SJSA1 (cell line): ENCODE measurements around the gene CAPN12. TPM values are rescaled to one million over a fixed set of nuclear protein-coding genes. Genes with fewer than 3 reads are reported as not detected.

Experiments used
- DNase-seq, 2 experiments: peaks; one replicate each; pipeline ENCODE4 v3.0.0-alpha.2; 2015 to 2020; ENCODE audit warnings: low spot score in 2 of 2, low read depth in 1 of 2
- H3K27ac ChIP-seq: fragments of 250-450 bp; sonication (Bioruptor Pico); 2 replicates; pipeline ENCODE4 v1.5.1; 2020; ENCODE audit warnings: mild to moderate bottlenecking, moderate library complexity
- H3K27me3 ChIP-seq: fragments of 250-450 bp; sonication (Bioruptor Pico); replicated peaks from 2 replicates; pipeline ENCODE4 v1.5.1; 2020; ENCODE audit warnings: mild to moderate bottlenecking, moderate library complexity
- H3K36me3 ChIP-seq: fragments of 250-450 bp; sonication (Bioruptor Pico); 2 replicates; pipeline ENCODE4 v1.5.1; 2020; ENCODE audit warnings: mild to moderate bottlenecking
- H3K4me1 ChIP-seq: fragments of 250-450 bp; sonication (Bioruptor Pico); replicated peaks from 2 replicates; pipeline ENCODE4 v1.6.1; 2021; ENCODE audit warnings: mild to moderate bottlenecking
- H3K4me3 ChIP-seq: fragments of 250-450 bp; sonication (Bioruptor Pico); 2 replicates; pipeline ENCODE4 v1.5.1; 2020; ENCODE audit warnings: mild to moderate bottlenecking
- H3K9me3 ChIP-seq: fragments of 250-450 bp; sonication (Bioruptor Pico); replicated peaks from 2 replicates; pipeline ENCODE4 v1.5.1; 2020; ENCODE audit warnings: mild to moderate bottlenecking
- total RNA-seq: library from RNA; depleted of rRNA; stranded (reverse); fragments of >200 nt; shearing (Covaris generic); gene quantifications from 2 replicates; pipeline ENCODE4 v1.2.3, GENCODE V29; 2014

CAPN12 gene
- total RNA-seq, 1 experiment from 2014 or later, result not detected

- Histone ChIP-seq H3K9me3 (no peaks in the 10 kb centered on the region), H3K27ac (no peak overlapping the region), H3K27me3 (no peaks in the 10 kb centered on the region), H3K36me3 (peaks cover 100% of the 10 kb centered on the region), H3K4me1 (no peaks in the 10 kb centered on the region), H3K4me3 (no peak overlapping the region)
- no peak for DNase-seq
These were observed 22.8 kb downstream of the CAPN12 start for GRCh38 chr19:38721496-38721895.

- H3K9me3 ChIP-seq, result no peaks in the 10 kb centered on the region
- no peak overlapping the region for H3K4me3 ChIP-seq
- no peaks in the 10 kb centered on the region for H3K4me1 ChIP-seq
- peaks cover 100% of the 10 kb centered on the region for H3K36me3 ChIP-seq
- H3K27me3 ChIP-seq, result no peaks in the 10 kb centered on the region
- H3K27ac ChIP-seq, result no peak overlapping the region
- no peak for DNase-seq
These were observed 23.6 kb downstream of the CAPN12 start for GRCh38 chr19:38720559-38721236.

GRCh38 chr19:38719761-38720558 is 24.3 kb downstream of the CAPN12 start:
- no peaks in the 10 kb centered on the region for H3K9me3 ChIP-seq
- no peak for DNase-seq
- peaks cover 100% of the 10 kb centered on the region for H3K36me3 ChIP-seq
- no peak overlapping the region for H3K4me3 ChIP-seq
- no peak overlapping the region for H3K27ac ChIP-seq
- H3K27me3 ChIP-seq, result no peaks in the 10 kb centered on the region
- no peaks in the 10 kb centered on the region for H3K4me1 ChIP-seq

- Histone ChIP-seq H3K27ac (no peak overlapping the region), H3K4me3 (no peak overlapping the region), H3K36me3 (peaks cover 100% of the 10 kb centered on the region), H3K27me3 (no peaks in the 10 kb centered on the region), H3K9me3 (no peaks in the 10 kb centered on the region), H3K4me1 (no peaks in the 10 kb centered on the region)
- DNase-seq, result no peak
These were observed 25.3 kb downstream of the CAPN12 start for GRCh38 chr19:38718747-38719543.

GRCh38 chr19:38717855-38718254 is 26.4 kb downstream of the CAPN12 start:
- no peak overlapping the region for H3K27ac ChIP-seq
- DNase-seq, result no peak
- H3K9me3 ChIP-seq, result no peaks in the 10 kb centered on the region
- peaks cover 100% of the 10 kb centered on the region for H3K36me3 ChIP-seq
- H3K27me3 ChIP-seq, result no peaks in the 10 kb centered on the region
- H3K4me3 ChIP-seq, result no peak overlapping the region
- no peaks in the 10 kb centered on the region for H3K4me1 ChIP-seq

- H3K27me3 ChIP-seq, result no peaks in the 10 kb centered on the region
- no peak overlapping the region for H3K4me3 ChIP-seq
- peaks cover 100% of the 10 kb centered on the region for H3K36me3 ChIP-seq
- no peak overlapping the region for H3K27ac ChIP-seq
- no peak for DNase-seq
- H3K4me1 ChIP-seq, result peaks cover 2% of the 10 kb centered on the region
- H3K9me3 ChIP-seq, result no peaks in the 10 kb centered on the region
These were observed 27.2 kb downstream of the CAPN12 start for GRCh38 chr19:38717051-38717450.

GRCh38 chr19:38715555-38715954 is 28.7 kb downstream of the CAPN12 start:
- H3K4me1 ChIP-seq, result peaks cover 17% of the 10 kb centered on the region
- H3K4me3 ChIP-seq, result no peak overlapping the region
- no peak for DNase-seq
- no peaks in the 10 kb centered on the region for H3K27me3 ChIP-seq
- peaks cover 100% of the 10 kb centered on the region for H3K36me3 ChIP-seq
- no peaks in the 10 kb centered on the region for H3K9me3 ChIP-seq
- H3K27ac ChIP-seq, result no peak overlapping the region

- Histone ChIP-seq H3K9me3 (no peaks in the 10 kb centered on the region), H3K4me1 (peaks cover 23% of the 10 kb centered on the region), H3K27me3 (no peaks in the 10 kb centered on the region), H3K36me3 (peaks cover 100% of the 10 kb centered on the region), H3K4me3 (no peak overlapping the region), H3K27ac (no peak overlapping the region)
- no peak for DNase-seq
These were observed 29.9 kb downstream of the CAPN12 start for GRCh38 chr19:38714354-38714778.

GRCh38 chr19:38713865-38714264 is 30.4 kb downstream of the CAPN12 start:
- no peaks in the 10 kb centered on the region for H3K9me3 ChIP-seq
- no peaks in the 10 kb centered on the region for H3K27me3 ChIP-seq
- H3K27ac ChIP-seq, result no peak overlapping the region
- peaks cover 100% of the 10 kb centered on the region for H3K36me3 ChIP-seq
- H3K4me1 ChIP-seq, result peaks cover 23% of the 10 kb centered on the region
- DNase-seq, result no peak
- H3K4me3 ChIP-seq, result no peak overlapping the region

GRCh38 chr19:38713227-38713649 is 31.0 kb downstream of the CAPN12 start:
- no peak for DNase-seq
- H3K36me3 ChIP-seq, result peaks cover 100% of the 10 kb centered on the region
- no peak overlapping the region for H3K27ac ChIP-seq

GRCh38 chr19:38712161-38712748 is 32.0 kb downstream of the CAPN12 start:
- Histone ChIP-seq H3K9me3 (no peaks in the 10 kb centered on the region), H3K4me3 (no peak overlapping the region), H3K36me3 (peaks cover 100% of the 10 kb centered on the region), H3K4me1 (peaks cover 28% of the 10 kb centered on the region), H3K27ac (no peak overlapping the region), H3K27me3 (no peaks in the 10 kb centered on the region)
- no peak for DNase-seq

More at GRCh38 chr19:38713227-38713649, 31.0 kb downstream of the CAPN12 start:
- Histone ChIP-seq H3K9me3 (no peaks in the 10 kb centered on the region), H3K27me3 (no peaks in the 10 kb centered on the region), H3K4me1 (peaks cover 23% of the 10 kb centered on the region), H3K4me3 (no peak overlapping the region)

GRCh38 chr19:38711726-38712153 is 32.5 kb downstream of the CAPN12 start:
- Histone ChIP-seq H3K4me1 (peaks cover 34% of the 10 kb centered on the region), H3K36me3 (peaks cover 100% of the 10 kb centered on the region), H3K9me3 (no peaks in the 10 kb centered on the region), H3K4me3 (no peak overlapping the region), H3K27me3 (no peaks in the 10 kb centered on the region), H3K27ac (0 out of 2 replicates have a peak overlapping the region, but pooled peaks have one; percentile 10)
- DNase-seq, result peak; percentile 56 to 83
